Mesothelial cell of epicardium (in vitro differentiated cells): ENCODE results near the gene SERTM2. TPM values are rescaled to one million over a fixed set of nuclear protein-coding genes. Genes with fewer than 3 reads are reported as not detected.
A peak's percentile ranks its signal among the peaks of the same experiment; 100 is the strongest.
"Not testable (repeated sequence)": the region's sequence is repeated elsewhere in the genome, so short reads cannot be mapped to it uniquely, and the experiment has no call there.

Experiments used
- DNase-seq, 2 experiments: peaks; one replicate each; pipeline ENCODE4 v3.0.0; 2021; ENCODE audit warnings: low spot score in 2 of 2; ENCODE audit not compliant: unreplicated experiment in 2 of 2
- H3K27ac Mint-ChIP-seq: 2 replicates; pipeline ENCODE4 v1.8.0; 2021; ENCODE audit warnings: mixed read lengths
- H3K27me3 Mint-ChIP-seq: 2 replicates; pipeline ENCODE4 v1.8.0; 2021; ENCODE audit warnings: low read depth, mixed read lengths
- H3K36me3 Mint-ChIP-seq: 2 replicates; pipeline ENCODE4 v1.8.0; 2021; ENCODE audit warnings: mixed read lengths
- H3K4me1 Mint-ChIP-seq: 2 replicates; pipeline ENCODE4 v1.8.0; 2021; ENCODE audit warnings: mixed read lengths
- H3K4me3 Mint-ChIP-seq: 2 replicates; pipeline ENCODE4 v1.8.0; 2021; ENCODE audit warnings: mild to moderate bottlenecking, moderate library complexity, mixed read lengths
- H3K9me3 Mint-ChIP-seq: 2 replicates; pipeline ENCODE4 v1.8.0; 2021; ENCODE audit warnings: mixed read lengths
- CTCF ChIP-seq: fragments of 200-600 bp; sonication (generic); IDR thresholded peaks from one replicate; pipeline ENCODE4 v1.5.0; 2021; ENCODE audit warnings: antibody characterized with exemption; ENCODE audit not compliant: unreplicated experiment
- total RNA-seq: library from RNA; stranded (reverse); gene quantifications from 3 replicates; pipeline ENCODE4 v1.2.1, GENCODE V29; 2021

SERTM2 gene
- total RNA-seq, 1 donor from 2014 or later = 3.8 TPM

- DNase-seq = no peak
- H3K4me1 Mint-ChIP-seq = peaks cover 30% of the 10 kb centered on the region
- peaks cover 3% of the 10 kb centered on the region for H3K9me3 Mint-ChIP-seq
- H3K27me3 Mint-ChIP-seq = no peaks in the 10 kb centered on the region
- peak overlapping the region; percentile 90 for H3K27ac Mint-ChIP-seq
- no peaks in the 10 kb centered on the region for H3K36me3 Mint-ChIP-seq
- no peak overlapping the region for H3K4me3 Mint-ChIP-seq
- no peak for TF ChIP-seq CTCF
These were observed 7.8 kb downstream of the SERTM2 start for GRCh38 chrX:111519215-111519614.

- Mint-ChIP-seq H3K27me3 (no peaks in the 10 kb centered on the region), H3K36me3 (no peaks in the 10 kb centered on the region), H3K4me3 (no peak overlapping the region), H3K27ac (peak overlapping the region; percentile 90), H3K9me3 (peaks cover 15% of the 10 kb centered on the region), H3K4me1 (peaks cover 31% of the 10 kb centered on the region)
- DNase-seq = no peak
- TF ChIP-seq CTCF = no peak
These were observed 9.1 kb downstream of the SERTM2 start for GRCh38 chrX:111520506-111520905.

GRCh38 chrX:111521169-111521568 lies 9.7 kb downstream of the SERTM2 start:
- Mint-ChIP-seq H3K36me3 (peaks cover 4% of the 10 kb centered on the region), H3K4me3 (no peak overlapping the region), H3K4me1 (peaks cover 31% of the 10 kb centered on the region), H3K27ac (no peak overlapping the region), H3K27me3 (no peaks in the 10 kb centered on the region), H3K9me3 (peaks cover 19% of the 10 kb centered on the region)
- DNase-seq = no peak
- TF ChIP-seq CTCF = no peak

GRCh38 chrX:111543212-111543741 lies 31.8 kb downstream of the SERTM2 start:
- Mint-ChIP-seq H3K36me3 (no peaks in the 10 kb centered on the region), H3K9me3 (no peaks in the 10 kb centered on the region), H3K27ac (peak overlapping the region; percentile 75), H3K4me1 (peaks cover 32% of the 10 kb centered on the region), H3K4me3 (no peak overlapping the region), H3K27me3 (no peaks in the 10 kb centered on the region)
- TF ChIP-seq CTCF = no peak
- DNase-seq = no peak

- not testable (repeated sequence) for H3K27me3 Mint-ChIP-seq, H3K36me3 Mint-ChIP-seq, DNase-seq, H3K9me3 Mint-ChIP-seq, H3K4me3 Mint-ChIP-seq, H3K27ac Mint-ChIP-seq, H3K4me1 Mint-ChIP-seq
These were observed 37.8 kb downstream of the SERTM2 start for GRCh38 chrX:111549235-111549634.

- DNase-seq = no peak
- H3K27me3 Mint-ChIP-seq = no peaks in the 10 kb centered on the region
- TF ChIP-seq CTCF = no peak
- H3K27ac Mint-ChIP-seq = no peak overlapping the region
- no peaks in the 10 kb centered on the region for H3K36me3 Mint-ChIP-seq
- no peak overlapping the region for H3K4me3 Mint-ChIP-seq
- peaks cover 12% of the 10 kb centered on the region for H3K4me1 Mint-ChIP-seq
- H3K9me3 Mint-ChIP-seq = no peaks in the 10 kb centered on the region
These were observed 44.0 kb downstream of the SERTM2 start for GRCh38 chrX:111555406-111555958.
